NCI-H2107 (cell line): ENCODE results near the gene PEPD.

Source experiments
- DNase-seq: peaks from one replicate; lab custom pipeline; 2025; lab: John Stamatoyannopoulos, UW

The PEPD gene

GRCh38 chr19:33545217-33545981, 23.8 kb upstream of the PEPD start:
- no peak for DNase-seq

DNA sequence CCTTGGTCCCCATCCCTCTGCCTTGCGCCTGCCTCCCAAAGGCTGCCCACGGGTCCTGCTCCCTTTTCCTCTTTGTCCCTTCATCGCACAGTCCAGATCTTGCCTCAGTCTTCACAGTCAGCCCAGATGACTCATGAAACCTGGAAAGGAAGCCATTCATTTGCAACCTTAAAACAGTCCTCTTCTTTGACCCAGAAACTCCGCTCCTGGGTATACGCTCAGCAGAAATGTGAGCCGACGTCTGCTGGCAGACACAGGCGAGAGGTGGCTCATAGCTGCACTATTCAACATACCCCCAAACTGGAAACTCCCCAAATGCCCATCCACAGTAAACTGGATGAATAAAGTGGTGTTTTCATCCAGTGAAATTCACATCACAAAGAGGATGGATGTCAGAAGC, 13.6 kb upstream of the PEPD start:
- DNase-seq, result no peak

DNA sequence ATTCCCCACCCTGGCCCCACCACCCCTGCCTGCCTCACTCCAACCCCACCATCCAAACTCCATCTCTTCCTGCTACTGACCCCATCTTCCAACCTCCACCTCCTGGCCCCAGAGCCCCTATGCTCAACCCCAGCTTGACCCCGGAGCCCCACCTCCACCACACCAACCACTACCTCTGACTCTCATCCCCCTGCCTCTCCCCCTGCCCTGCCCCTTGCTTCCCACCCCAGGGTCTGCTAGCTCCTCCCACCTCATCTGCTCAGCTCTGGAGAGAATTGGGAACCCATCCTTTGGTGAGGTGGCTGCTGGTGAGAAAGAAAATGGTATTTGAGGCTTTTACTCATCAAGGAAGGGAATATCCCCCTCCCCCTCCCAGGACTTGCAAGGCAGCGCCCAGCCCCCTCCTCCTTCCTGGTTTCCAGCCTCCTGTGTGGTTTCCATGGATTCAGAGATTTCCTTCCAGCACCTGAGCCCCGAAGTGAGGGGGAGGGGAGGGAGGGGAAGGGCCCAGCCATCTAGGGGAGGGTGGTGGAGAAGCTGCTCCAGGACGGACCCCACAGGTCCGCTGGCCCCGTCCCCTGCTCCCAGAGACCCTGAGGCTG, 11.4 kb upstream of the PEPD start:
- no peak for DNase-seq

DNA sequence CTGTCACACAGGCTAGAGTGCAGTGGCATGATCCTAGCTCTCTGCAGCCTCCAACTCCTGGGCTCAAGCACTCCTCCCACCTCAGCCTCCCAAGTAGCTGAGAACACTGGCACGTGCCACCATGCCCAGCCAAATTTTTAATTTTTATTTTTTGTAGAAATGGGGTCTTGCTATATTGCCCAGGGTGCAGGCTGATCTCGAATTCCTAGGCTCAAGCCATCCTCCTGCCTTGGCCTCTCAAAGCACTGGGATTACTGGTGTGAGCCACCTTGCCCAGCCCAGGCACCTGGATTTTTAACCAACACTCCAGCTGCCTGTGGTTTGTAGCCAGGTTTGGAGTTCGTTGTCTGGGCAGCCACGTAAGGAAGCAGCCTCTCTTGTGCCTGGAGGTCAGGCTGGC, 9.3 kb upstream of the PEPD start:
- no peak for DNase-seq

GRCh38 chr19:33530296-33530695, 8.7 kb upstream of the PEPD start:
- no peak for DNase-seq

DNA sequence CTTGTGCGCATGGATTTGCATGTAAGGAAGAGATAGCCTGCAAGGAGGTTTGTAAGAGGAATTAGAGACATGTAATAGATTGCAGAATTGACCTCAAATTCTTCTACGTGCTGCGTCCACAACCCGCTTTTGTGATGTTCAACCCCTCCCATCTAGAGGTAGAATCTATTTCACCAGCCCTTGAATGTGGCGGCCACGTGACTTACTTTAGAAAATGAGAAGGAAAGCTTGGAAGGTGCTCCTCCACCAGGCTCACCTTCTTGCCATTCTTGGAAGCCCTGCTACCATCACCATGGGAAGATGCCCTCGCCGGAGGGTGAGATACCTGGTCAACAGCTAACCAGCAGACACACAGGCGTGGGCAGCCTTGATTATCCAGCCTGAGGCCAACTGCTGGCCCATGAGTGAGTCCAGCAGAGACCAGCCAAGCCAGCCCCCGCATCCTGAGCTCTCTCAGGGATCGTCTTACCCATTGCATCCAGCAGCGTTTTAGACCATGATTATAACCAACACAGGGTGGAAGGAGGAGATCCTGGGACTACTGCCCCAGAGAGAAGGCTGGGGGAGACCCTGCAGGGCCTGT, 7.6 kb upstream of the PEPD start:
- no peak for DNase-seq

GRCh38 chr19:33528404-33528803, 6.8 kb upstream of the PEPD start:
- DNase-seq, result no peak

GRCh38 chr19:33527125-33527524, 5.5 kb upstream of the PEPD start:
- no peak for DNase-seq

DNA sequence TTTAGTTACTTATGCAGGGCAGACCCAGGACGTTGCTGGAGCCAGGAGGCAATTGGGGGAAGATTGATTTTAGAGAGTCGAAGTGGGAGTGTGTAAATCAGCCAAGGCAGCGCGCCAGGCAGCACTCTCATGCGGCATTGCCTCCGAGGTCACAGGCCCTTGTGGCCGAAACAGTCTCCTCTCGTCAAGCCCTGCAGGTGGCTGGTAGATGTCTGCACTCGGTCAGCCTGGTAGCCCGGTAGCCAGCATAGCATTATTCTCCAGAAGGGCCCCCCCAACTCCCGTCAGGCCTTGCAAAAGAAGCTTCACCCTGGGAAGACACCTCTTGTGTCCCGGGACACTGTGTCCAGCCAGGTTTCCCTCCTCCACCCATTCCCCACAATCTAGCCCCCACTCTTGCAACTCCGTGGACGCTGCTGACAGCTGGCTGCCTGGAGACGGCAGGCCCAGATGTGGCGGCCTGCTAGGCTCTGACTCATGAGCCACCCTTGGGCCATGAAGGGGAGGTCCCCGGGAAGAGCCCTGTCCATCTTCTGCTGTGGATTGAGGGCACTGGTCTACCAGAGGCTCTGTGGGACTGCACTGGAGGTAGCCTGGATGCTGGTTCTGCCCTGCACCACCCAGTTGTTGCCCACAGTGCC, 2.6 kb upstream of the PEPD start:
- DNase-seq, result no peak

DNA sequence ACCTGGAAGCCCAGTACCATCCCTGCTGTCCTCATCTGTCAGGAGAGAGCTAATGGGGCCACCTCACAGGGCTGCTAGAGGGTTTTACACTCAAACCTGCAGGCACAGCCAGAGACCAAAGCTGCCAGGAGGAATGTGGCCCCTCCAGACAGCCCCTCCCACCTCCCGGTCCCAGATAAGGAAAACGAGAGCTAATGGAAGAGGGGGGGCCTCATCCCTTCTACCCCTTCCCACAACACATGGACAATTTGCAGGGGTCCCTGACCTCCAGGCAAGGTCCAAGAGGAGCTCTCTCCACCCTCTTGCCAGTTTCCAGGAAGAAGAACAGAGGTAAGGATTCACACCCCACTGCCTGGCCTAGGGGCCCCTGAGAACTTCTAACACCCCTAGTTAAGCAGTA, 1.6 kb upstream of the PEPD start:
- no peak for DNase-seq

GRCh38 chr19:33522371-33522662, 726 bp upstream of the PEPD start:
- no peak for DNase-seq

DNA sequence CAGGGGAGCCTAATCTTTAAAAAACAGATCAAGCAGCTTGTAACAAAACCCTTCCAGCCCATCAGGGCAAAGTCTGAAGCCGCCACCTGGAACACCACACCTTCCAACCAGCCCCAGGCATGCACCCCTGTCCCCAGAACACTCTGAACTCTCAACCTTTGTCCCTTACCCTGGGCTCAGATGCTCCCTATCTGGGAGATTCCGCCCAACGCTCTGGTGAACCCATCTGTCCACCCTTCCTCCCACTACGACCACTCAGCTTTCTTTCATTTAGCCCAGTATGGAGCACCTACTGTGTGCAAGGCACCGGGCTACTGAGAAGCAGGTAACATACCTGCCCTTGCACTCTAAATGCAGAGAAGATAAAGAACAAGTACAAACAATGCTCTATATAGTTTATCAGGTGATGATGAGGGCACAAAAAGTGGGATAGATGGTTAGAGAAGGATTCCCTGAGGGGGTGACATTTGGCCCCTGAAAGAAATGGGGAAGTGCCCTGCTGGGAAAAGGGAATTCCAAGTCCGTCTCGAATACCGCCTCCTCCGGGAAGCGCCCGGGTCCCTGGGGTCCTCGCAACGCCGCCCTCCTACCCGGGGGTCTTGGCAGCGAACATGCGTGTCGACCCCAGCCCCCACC, 629 bp downstream of the PEPD start:
- DNase-seq, result no peak

- no peak for DNase-seq
Measured at GRCh38 chr19:33520048-33520643, 1.4 kb downstream of the PEPD start.

DNA sequence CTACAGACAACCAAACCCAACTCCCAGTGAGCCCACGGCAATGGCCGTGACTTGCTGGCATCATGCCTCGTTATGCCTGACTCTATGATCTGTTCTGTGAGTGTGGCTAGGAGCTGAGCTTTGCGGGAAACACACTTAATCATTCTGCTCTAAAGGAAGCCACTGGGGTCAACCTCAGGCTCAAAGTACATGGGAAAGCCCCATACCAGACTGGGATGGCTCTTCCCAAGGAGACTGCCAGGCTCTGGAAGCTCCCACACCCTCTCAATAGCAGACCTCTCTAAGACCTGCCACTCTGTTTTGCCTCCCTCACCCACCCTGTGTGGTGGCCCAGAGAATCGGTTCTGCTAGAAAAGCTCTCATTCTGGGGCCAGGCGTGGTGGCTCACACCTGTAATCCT, 2.2 kb downstream of the PEPD start:
- no peak for DNase-seq

DNA sequence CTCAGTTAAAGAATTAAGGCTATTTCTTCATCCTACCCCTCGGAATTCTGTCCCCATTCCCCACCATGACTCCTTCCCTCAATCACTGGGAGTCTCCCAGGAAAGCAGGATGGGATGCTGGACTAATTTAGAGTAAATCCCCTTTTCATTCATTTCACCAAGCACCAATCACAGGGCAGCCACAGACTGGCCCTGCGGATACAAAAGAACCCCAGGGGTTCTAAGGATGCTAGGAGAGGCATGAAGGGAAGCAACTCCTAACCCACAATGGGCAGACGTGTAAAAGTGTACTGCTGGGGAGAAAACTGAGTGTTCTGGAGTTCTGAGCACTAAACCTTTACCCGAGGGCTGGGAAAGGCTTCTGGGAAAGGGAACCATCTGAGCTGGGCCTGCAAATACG, 3.0 kb downstream of the PEPD start:
- DNase-seq, result no peak

GRCh38 chr19:33517922-33518321, 3.7 kb downstream of the PEPD start:
- no peak for DNase-seq

- no peak for DNase-seq
Measured at GRCh38 chr19:33515921-33516320, 5.7 kb downstream of the PEPD start.

DNA sequence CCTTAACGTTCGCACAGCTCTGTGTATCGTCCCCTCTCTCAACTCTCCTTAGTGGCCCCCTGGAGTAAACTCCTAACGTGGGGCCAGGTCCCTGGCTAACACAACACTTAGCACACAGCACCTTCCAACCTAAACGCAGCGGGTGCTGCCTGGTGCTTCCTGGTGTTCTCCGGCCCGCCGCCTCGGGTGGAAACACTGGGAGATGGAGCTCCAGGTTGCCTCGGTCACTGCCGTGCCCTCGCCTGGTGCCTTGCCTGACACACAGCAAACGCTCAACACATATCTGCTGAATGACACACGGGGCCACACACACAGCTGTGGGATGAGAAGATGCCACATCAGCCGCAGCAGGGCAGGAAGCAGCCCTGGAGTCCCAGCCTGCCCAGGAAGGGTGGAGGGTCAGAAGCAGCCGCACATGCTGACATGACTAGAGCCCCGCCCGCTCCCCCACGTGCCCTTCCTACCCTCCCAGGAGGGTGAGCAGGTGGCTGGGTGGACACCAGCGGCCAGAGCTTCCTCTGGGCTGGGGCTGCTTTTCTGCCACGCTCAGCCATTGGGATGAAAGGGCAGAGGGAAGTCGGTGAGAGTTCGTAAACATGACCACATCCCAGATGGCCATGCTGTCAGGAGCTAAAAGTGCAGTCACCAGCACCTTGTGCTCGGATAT, 6.6 kb downstream of the PEPD start:
- DNase-seq, result no peak

- no peak for DNase-seq
Measured at GRCh38 chr19:33513424-33513823, 8.2 kb downstream of the PEPD start.

- DNase-seq, result no peak
Measured at GRCh38 chr19:33512580-33513137, 8.9 kb downstream of the PEPD start.

DNA sequence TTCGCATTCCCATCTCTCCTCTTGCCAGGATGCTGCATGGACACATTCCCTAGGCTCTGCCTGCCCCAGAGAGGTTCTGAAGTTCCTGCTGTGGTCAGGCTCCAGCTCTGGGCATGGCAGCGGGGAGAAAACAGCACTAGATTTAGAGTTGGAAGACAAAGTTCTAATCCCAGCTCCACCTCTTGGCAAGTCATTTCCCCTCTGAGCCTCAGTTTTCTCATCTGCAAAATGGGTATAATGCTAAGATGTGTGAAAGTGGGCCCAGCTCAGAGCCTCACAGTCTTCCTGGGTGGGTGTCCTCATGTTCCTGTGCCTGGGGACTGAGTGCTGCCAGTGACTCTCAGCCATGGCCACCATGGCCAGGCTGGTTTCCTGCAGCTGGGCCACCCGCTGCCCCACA, 9.6 kb downstream of the PEPD start:
- no peak for DNase-seq

- no peak for DNase-seq
Measured at GRCh38 chr19:33511346-33511745, 10.2 kb downstream of the PEPD start.
